SU-DHL-6 (cell line): ENCODE measurements around the gene NUDC.

Experiments used
- EZH2phosphoT487 ChIP-seq: fragments of 200-600 bp; sonication (generic), shearing (Covaris generic); conservative IDR thresholded peaks from 2 replicates; pipeline ENCODE4 v1.6.1; 2018; ENCODE audit warnings: mild to moderate bottlenecking, antibody characterized with exemption, low read length, moderate library complexity, mixed read lengths
- TF ChIP-seq, protein P1 (sequence below): fragments of 200-600 bp; sonication (generic); IDR thresholded peaks from one replicate; pipeline ENCODE4 v1.5.1; 2017; ENCODE audit warnings: antibody characterized with exemption, mild to moderate bottlenecking, low read length, moderate library complexity; ENCODE audit not compliant: insufficient read depth, poor library complexity, severe bottlenecking

- TF ChIP-seq, protein P1, sequence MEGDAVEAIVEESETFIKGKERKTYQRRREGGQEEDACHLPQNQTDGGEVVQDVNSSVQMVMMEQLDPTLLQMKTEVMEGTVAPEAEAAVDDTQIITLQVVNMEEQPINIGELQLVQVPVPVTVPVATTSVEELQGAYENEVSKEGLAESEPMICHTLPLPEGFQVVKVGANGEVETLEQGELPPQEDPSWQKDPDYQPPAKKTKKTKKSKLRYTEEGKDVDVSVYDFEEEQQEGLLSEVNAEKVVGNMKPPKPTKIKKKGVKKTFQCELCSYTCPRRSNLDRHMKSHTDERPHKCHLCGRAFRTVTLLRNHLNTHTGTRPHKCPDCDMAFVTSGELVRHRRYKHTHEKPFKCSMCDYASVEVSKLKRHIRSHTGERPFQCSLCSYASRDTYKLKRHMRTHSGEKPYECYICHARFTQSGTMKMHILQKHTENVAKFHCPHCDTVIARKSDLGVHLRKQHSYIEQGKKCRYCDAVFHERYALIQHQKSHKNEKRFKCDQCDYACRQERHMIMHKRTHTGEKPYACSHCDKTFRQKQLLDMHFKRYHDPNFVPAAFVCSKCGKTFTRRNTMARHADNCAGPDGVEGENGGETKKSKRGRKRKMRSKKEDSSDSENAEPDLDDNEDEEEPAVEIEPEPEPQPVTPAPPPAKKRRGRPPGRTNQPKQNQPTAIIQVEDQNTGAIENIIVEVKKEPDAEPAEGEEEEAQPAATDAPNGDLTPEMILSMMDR = no peak
- TF ChIP-seq EZH2phosphoT487 = no peak
Measured at GRCh38 chr1:26909951-26910342, 11.6 kb upstream of the NUDC start.
